NK-92 (cell line): ENCODE results near the gene LMBR1.
"Not testable (repeated sequence)": the region's sequence is repeated elsewhere in the genome, so short reads cannot be mapped to it uniquely, and the experiment has no call there.

Experiments used
- DNase-seq: peaks from one replicate; lab custom pipeline; 2025; ENCODE audit not compliant: unreplicated experiment; lab: John Stamatoyannopoulos, UW

The LMBR1 gene

DNA sequence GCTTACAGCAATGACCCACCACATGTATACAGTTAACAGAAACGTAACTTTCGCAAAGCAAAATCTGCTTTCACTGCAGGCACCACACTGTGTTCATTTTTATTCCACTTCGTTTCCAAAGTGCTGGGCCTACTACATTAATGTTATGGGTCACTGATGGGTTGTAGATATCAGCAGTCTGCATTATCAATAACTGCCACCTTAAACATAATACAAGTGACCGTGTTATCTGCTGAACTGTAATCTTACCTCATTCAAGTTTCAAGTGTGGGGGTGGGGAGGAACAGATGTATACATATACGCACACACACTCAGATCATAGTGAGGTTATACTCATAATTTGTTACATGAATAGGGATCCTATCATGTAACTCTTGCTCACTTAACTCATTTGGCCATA is 231.3 kb downstream of the LMBR1 start:
- DNase-seq = no peak

DNA sequence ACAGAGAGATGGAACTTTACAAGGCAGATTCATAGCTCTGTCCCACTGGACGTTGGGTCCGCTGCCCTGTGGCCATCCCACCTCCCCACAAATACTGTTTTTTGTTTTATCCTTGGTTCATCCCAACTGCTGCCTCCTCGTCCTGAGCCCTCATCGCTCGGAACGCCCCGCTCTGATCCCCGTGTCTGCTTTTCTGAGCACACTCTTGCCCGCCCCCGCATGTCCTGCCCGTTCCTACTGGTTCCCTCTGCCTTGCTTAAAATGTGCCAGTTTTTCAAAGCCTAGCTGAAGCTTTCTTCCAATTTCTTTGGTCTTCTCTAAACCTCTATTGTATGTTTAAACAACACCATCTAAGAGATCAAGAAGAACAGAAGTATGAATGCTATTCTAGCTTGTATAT is 233.0 kb downstream of the LMBR1 start:
- DNase-seq = no peak

DNA sequence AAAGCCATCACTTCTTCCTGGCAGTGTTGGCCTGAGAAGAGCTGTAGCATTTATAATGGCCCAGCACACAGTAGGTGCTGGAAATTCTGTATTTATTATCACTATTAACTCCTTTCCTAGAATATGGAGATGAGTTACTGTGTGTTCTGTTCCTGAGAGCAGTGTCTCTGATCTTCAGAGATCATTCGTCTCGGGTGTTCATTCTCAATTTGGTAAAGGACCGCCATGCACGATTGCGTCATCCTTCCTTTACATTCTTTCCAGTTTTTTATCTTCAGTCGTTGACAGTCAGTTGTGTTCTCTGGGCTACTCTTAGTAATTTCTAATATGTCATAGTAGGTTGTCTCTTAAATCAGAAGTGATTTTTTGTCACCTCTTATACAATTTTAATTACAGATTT is 233.8 kb downstream of the LMBR1 start:
- DNase-seq = no peak

DNA sequence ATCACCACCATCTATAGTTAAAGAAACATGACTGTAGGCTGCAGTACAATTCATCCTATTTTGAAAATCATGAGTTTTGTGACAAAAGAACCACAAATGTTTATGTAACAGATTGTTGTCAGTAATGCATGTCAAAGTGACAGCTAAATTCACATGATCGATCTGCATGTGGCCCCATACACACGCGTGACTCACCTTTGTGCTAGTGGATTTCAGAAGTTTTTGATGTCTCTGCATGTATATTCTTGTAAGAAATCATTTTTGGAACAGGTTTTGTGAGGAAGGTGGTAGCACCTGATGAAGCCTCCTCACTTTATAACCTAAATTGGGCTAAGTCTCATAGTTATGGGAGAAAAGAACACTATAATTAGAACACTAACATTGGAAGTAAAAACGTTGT is 235.3 kb downstream of the LMBR1 start:
- DNase-seq = no peak

DNA sequence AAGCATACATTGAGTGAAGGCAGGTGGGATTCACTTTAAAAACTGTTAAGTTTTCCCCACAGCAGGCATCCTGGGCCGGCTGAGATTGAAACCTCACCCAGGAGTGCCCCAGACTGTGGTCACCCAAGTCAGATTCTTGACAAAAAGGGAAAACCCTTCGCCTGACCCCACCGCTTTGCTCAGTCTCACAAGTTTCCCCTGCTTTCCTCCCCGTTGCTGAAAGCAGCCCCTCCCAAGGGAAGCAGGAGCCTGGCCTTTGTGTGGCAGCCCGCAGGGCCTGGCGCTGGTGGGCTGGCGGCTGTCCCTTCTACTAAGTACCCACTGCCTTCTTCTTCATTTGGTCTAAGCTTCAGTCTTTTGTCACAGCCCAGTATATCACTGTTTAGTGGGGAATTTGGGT is 236.4 kb downstream of the LMBR1 start:
- no peak for DNase-seq

DNA sequence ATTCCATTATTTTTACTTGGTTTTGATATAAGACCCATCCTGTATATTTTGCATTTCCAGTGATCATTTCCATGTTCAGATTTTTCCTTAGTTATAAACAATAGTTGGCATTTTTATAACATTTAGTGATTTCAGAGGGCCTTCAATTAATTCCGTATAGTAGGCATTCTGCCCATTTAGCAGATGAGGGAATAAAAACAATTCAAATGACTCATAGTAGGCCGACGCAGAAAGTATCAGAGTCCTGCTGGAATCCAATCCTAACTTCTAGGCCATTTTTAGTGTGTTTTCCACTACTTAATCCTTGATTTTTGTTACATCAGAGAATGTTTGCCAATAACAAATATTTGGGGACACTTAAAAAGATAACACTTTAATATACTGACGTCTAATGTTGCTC is 237.0 kb downstream of the LMBR1 start:
- no peak for DNase-seq

DNA sequence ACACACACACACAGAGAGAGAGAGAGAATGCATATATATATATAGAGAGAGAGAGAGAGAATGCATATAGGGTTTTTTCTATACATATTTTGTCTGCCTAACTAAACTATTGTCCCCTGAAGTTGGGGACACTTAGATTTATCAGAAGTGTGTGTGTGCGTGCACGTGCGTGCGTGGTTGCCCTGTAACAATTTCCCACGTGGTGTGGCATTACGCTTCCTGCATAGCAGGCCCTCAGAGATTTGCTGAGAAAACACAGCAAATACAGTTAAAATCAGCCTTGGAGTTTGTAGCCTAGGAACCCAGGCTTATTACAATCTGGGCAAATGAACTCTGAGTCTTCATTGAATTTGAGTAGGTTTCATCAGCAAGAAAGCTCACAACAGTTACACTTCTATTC is 237.7 kb downstream of the LMBR1 start:
- no peak for DNase-seq

DNA sequence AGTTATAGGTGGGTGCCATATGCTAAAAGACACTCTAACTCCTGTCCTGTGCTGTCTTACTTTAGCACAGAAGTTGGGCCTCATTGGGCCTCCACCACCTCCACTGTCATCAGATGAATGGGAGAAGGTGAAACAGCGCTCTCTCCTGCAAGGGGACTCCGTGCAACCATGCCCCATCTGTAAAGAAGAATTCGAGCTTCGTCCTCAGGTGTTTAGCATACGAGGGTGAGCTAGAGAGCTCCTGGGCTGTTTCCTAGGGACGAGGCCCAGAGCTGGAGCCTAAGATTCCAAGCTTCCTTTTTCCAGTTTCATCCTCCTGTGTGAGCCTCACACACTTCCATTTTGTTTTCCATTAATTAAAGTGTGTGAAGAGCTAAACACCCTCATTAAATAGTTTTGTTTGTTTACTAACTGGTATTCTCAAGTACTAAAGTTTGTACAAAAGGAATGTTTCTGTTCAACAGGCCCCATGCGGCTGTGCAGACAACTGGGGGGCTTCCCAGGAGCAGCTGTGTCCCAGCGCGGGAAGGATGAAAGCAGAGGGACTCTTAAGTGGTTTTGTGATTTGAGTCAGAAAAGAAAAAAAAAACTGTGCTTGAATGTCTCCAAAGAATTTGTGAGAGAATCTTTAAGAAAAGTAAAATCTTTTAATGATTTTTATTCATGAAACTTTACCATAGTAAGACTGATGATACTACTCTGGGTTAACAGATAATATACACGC is 238.3 kb downstream of the LMBR1 start:
- DNase-seq = no peak

DNA sequence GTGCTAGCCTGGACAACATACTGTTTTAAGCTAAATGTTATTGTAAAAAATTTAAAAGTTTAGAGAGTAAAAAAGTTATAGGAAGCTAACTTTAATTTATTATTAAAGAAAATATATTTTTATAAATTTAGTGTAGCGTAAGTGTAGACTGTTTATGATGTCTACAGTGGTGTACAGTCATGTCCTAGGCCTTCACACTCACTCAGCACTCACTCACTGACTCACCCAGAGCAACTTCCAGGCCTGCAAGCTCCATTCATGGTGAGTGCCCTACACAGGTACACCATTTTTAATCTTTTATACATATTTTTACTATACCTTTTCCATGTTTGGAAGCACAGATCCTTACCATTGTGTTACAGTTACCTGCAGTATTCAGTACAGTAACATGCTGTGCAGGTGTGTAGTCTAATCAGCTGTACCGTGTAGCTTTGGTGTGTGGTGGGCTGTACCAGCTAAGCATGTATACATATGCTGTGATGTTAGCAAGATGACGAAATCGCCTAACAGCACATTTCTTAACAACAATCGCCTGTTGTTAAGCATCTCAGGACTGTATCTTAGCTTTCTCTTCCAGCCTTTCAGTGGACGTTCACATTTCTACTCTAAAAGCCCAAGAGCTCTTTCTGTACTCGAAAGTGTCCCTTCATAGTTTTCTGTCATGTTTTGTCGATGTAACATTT is 240.0 kb downstream of the LMBR1 start:
- no peak for DNase-seq

DNA sequence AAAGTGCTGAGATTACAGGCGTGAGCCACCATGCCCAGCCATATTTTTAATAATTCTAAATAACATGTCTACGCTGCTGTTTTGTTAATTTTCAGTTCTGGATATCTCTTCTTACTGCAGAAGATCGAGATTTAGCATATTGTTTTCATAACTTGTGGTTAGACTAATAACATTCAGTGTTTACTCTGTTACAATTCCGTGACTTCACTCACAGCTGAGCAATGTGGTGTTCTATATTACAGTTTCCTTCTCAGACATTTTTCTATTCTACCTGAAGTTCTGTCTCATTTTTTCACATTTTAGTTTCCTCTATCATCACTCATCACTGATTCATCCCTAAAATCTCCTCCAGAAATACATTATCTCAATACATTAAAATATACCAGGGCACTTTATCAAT is 241.5 kb downstream of the LMBR1 start:
- DNase-seq = no peak

DNA sequence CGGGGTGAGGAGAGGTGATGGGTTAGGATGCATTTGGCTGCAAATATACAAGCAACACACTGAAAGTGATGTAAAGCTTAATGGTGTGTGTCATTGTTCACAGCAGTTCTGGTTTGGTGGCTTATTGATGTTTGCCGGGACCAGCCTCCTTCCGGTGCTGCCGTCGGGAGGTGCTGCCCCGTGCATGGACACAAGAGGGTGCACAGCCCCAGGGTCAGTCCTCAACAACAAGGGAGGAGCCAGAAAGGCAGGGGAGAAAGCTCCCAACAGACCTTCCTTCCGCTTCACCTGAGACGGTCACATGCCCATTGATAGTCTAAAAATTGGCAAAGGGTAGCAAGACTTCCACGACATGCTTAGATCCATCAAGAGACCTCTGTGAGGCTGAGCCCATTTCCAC is 242.9 kb downstream of the LMBR1 start:
- DNase-seq = no peak

DNA sequence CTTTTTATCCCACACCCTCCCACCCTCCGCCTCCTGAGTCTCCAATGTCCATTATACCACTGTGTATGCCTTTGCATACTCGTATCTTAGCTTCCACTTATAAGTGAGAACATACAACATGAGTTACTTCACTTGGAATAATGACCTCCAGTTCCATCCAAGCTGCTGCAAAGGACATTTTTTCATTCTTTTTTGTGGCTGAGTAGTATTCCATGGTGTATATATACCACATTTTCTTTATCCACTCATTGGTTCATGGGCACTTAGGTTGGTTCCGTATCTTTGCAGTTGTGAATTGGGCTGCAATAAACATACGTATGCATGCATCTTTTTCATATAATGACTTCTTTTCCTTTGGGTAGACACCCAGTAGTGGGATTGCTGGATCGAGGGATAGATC is 245.7 kb downstream of the LMBR1 start:
- not testable (repeated sequence) for DNase-seq

DNA sequence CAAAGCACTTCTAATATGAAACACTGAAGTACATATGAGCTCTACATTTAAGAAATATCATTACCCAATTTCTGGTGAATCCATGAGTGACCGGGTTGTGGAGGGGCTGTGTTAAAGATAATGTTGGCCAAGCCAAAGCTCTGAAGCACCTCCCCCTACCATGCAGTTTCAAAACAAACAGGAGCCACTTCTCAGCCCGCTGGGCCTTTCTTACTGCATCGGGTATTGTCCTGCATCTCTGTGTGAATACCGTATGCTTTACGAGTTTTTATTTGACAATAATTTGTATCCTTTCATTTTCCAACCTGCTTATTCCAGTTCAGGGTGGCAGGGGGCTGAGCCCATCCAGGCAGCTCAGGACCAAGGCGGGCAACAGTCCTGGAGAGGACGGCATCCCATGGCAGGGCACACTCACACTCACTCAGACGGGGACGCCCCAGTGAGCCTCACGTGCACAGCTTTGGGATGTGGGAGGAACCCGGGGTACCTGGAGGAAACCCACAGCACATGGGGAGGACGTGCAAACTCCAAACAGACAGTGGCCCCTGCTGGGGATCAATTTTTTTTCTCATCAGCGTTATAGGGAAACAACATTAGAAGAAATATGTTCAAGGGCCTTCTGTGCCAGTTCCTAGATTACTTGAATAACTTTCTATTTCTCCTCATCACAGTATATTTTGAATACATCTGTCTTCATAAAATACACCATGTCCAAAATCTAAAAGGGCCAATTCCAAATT is 250.5 kb downstream of the LMBR1 start:
- DNase-seq = no peak

DNA sequence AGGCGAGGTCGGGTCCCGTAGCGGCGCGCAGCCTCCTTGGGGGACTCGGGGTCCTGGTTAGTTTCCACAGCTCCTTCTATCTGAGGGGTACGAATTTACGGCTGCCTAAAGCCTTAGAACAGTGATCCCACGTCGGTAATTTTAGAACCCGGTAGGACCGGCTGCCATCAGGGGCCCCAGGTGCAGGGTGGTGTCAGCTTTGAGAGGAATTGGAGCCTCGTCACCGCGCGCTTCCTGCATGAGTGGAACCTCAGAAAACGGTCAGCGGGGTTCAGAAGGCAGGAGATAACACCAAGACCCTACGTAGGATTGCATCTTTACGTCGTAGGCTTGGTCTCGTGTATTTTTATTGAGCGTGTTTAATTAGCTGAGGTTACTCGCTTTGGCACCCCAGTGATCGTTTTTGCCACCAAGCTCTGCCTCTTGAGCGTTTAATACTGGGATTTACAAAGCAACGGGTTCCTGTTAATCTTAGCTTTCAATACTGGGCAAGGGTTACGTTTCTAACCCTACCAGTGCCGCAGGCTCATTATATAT is 252.0 kb downstream of the LMBR1 start:
- no peak for DNase-seq

DNA sequence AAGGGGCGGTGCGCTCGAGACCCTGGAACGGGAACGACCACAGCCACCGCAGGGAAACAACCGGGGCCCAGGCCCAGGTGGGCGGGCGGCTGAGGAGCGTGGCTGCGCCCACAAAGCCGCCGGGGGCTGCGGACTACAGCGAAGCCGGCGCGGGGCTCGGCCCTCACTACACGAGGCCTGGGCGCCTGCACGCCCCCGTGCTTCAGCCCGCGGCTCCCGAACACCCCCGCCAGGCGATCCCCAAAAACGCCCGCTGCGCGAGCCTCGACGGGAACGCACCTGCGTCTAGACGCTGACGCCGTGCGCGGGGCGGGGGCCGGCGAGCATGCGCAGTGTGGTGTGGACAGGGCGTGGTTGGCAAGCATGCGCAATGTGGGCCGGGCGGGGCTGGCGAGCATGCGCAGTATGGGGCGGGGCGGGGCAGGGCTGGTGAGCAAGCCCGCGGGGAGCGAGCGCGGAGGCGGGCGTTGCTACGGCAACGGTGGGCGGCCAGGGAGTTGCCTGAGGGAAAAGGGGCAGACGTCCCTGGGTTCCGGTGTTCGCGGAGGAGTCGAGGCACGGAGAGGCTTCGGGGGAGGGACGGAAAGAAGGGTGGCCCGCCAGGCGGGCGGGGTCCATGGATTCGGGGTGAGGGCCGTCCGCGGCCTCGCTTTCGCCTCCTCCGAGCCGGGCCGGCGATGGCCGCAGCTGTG is 252.6 kb downstream of the LMBR1 start, which contains the start of gene RNF32:
TSS of gene RNF32 (plus strand) at position 518 of the 692 bp plus-strand sequence. CDS start 3,104 bp downstream, outside the sequence.
- peak; percentile 79 for DNase-seq

DNA sequence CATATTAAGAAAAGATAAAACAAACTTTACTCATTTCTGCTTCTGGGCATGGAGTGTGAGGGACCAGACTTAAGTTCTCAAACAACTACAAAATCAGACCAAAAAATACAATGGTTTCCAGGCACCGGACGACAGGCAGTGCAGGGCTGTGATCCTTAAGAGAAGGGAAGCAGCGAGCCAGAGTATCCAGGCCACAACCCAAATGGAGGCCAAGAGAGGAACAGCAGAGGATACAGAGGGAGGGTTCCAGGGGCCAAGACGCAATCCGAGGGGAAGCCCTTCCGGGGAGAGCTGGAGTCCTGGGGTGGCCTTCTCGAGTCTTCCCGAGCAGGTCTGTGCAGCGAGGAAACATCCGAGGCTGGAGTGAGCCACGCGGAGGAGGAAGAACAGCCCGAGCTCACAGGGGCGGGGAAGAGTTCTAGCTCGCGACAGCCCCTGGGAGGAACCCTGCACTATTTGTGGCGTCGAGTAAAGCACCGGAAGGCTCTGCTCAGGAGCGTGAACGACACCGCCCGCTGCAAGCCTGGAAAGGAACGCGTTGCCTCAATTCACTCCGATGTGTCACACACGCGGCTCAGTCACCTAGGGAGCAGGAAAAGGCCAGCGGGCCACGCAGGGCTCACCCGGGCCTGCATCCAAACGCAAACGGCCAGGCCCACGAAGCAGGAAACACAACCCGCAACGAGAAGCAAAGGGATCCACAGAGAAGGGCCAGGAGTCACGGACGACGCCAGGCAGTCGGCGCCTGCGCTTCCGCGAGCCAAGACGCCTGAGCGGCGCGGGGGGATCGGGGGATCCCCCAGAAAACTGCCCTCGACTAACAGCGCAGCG is 253.3 kb downstream of the LMBR1 start:
- DNase-seq = no peak

DNA sequence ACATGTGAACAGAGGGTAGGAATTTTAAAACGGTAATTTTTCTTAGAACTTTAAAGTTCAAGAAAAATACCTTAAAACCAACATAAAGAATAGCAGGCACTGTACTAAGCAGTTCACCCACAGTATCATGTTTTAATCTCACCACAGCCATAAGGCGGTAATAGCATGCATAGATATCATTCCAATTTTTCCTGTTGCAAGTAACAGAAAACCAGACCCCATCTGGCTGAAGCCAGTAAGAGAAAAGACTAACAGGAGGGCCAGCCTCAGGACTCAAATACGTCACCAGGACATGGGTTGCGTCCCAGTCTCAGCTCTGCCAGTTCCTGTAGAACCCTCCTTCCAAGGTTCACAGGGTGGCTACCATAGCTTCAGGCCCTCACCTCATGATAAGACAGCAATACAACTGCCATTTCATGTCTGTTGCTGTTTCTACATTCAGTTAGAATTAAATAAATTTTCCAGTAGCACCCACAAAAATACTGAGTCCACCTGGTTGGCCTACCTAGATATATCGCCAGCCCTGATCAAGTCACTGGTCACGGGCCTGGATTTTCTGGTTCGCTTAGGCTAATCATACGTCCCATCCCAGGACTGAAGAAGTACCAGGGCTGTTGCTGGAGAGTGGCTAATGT is 254.4 kb downstream of the LMBR1 start:
- no peak for DNase-seq

DNA sequence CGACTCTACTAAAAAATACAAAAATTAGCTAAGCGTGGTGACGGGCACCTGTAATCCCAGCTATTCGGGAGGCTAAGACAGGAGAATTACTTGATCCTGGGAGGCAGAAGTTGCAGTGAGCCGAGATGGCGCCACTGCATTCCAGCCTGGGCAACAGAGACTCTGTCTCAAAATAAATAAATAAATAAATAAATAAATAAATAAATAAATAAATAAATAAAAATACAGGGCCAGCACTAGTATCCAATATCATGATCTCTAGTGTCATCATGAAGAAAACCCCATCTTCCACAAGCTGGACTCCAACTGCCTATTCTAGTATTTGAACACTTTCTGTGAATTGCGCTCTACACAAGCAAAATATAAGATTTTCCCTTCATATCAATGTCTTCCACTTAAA is 255.9 kb downstream of the LMBR1 start:
- not testable (repeated sequence) for DNase-seq

DNA sequence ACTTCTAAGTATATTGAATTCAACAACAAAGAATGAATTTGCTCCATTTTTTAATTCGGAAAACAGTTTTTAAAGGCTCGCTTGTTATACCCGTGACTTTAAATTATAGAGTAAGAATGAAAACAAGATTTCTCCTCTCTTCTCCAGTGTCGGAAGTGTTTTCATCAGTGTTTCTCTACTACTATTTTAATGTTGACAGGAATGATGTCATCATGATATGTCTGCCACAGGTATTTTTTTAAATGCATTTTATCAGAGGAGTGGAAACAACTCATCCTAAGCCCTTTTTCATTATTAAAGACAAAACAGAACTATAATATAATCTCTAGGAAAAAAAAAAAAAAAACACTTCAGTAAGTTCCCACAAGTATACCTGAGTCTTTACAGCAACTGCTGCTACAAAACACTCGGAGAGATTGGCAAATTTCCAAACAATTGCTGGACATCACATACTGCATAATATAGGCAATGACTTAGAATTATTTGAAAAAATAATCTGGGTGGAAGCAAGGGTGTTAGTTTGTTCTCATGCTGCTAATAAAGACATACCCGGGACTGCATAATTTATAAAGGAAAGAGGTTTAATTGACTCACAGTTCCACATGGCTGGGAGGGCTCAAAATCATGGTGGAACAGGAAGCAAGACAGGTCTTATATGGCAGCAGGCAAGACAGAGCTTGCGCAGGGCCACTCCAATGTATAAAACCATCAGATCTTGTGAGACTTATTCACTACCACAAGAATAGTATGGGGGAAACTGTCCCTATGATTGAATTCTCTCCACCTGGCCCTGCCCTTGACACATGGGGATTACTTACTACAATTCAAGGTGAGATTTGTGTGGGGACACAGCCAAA is 257.2 kb downstream of the LMBR1 start:
- no peak for DNase-seq
